Measurements from ENCODE around the gene ANKRD13A.

ANKRD13A gene

DNA sequence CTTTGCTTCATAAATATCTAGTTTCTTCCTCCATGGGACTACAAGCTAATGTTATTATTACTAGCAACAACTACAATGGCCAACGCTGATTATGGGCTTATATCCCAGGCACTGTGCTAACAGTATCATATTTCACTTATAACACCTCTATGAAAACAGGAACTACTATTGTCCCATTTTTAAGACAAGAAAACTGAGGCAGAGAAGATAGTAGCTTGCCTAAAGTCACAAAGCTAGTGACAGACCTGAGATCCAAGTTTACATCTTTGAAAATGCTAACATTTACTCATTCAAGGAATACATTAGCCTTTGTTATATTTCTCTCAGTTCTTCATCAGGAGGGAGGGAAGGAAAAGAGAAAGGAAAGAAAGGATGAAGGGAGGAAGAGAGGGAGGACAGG, 35.9 kb upstream of the ANKRD13A start:
- Histone ChIP-seq H3K79me2 (ENCODE audit: insufficient read depth, low read depth) (no peaks in the 10 kb centered on the region), H3K4me2 (no peak overlapping the region), H2AFZ (ENCODE audit: low read depth) (no peak overlapping the region), H4K20me1 (ENCODE audit: insufficient read depth) (no peaks in the 10 kb centered on the region), H3K9ac (no peak overlapping the region), H3K27me3 (ENCODE audit: insufficient read depth, low read depth) (no peaks in the 10 kb centered on the region), H3K4me3 (IDR thresholded peaks at IDR 0.05; ENCODE audit: insufficient read depth, low read depth, low read length) (no peak overlapping the region), H3K27ac (no peak overlapping the region), H3K36me3 (ENCODE audit: insufficient read depth) (no peaks in the 10 kb centered on the region), H3K4me1 (ENCODE audit: low read depth, poor library complexity, severe bottlenecking) (no peaks in the 10 kb centered on the region)
- no peak for TF ChIP-seq CTCF (conservative IDR thresholded peaks at IDR 0.05; ENCODE audit: low read depth, low read length)

DNA sequence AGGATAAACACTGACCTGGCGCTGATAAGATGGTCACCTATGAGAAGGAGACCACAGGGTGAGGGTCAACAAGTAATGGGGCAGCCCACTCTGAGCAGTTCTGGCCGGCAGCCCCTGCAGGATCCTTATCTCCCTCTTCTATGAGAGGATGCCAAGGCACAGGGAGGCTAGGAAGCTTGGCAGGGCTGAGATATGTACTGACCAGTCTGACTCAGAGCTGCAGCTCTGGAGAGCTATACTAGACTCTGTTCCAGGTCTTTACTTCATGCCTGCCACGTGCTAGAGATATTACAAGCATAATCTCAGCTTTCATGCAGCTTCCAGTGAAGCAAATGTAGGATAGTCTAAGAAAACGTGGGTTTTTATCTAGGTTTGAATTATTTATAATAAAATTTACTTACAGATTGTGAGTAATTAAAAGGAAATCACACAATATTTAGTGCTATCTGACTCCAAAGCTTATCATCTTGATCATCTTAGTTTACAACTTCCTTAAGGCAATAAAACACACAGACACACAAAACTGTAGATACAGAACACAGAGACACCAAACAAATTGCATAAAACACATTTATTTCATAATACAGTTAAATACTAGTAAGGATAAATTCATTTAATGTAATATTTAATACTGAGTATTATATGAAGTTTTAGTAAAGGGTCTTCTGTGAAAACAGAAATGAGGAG, 35.3 kb upstream of the ANKRD13A start:
- Histone ChIP-seq H3K36me3 (ENCODE audit: insufficient read depth) (no peaks in the 10 kb centered on the region), H3K4me3 (IDR thresholded peaks at IDR 0.05; ENCODE audit: insufficient read depth, low read depth, low read length) (no peak overlapping the region)

DNA sequence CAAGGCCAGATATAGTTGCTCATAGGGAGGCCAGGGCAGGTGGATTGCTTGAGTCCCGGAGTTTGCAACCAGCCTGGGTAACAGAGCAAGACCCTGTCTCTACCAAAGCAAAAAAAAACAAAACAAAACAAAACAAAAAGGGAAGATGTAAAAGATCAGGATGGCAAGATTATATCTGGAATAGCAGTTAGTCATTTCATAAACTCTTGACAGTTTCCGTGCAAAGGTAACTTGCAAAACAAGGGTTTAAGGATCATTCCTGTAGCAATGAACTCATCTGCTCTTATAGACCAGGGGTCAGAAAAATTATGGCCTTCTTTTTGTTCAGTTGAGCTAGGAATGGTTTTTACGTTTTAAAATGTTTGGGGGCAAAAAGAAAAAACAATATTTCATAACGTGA, 32.7 kb upstream of the ANKRD13A start:
- no peaks in the 10 kb centered on the region for H3K27me3 ChIP-seq (ENCODE audit: insufficient read depth, low read depth)
- TF ChIP-seq CTCF (conservative IDR thresholded peaks at IDR 0.05; ENCODE audit: low read depth, low read length): no peak
- H3K27ac ChIP-seq: no peak overlapping the region
- H4K20me1 ChIP-seq (ENCODE audit: insufficient read depth): no peaks in the 10 kb centered on the region
- H3K4me1 ChIP-seq (ENCODE audit: low read depth, poor library complexity, severe bottlenecking): no peaks in the 10 kb centered on the region
- no peak overlapping the region for H2AFZ ChIP-seq (ENCODE audit: low read depth)
- H3K4me3 ChIP-seq (IDR thresholded peaks at IDR 0.05; ENCODE audit: insufficient read depth, low read depth, low read length): no peak overlapping the region
- H3K9ac ChIP-seq: no peak overlapping the region
- H3K79me2 ChIP-seq (ENCODE audit: insufficient read depth, low read depth): no peaks in the 10 kb centered on the region
- no peak overlapping the region for H3K4me2 ChIP-seq
- H3K36me3 ChIP-seq (ENCODE audit: insufficient read depth): no peaks in the 10 kb centered on the region

More for the DNA sequence above, 35.3 kb upstream of the ANKRD13A start:
- H3K9ac ChIP-seq: no peak overlapping the region
- H3K4me2 ChIP-seq: no peak overlapping the region
- H3K27me3 ChIP-seq (ENCODE audit: insufficient read depth, low read depth): no peaks in the 10 kb centered on the region
- no peak for TF ChIP-seq CTCF (conservative IDR thresholded peaks at IDR 0.05; ENCODE audit: low read depth, low read length)
- no peak overlapping the region for H3K27ac ChIP-seq
- no peaks in the 10 kb centered on the region for H3K79me2 ChIP-seq (ENCODE audit: insufficient read depth, low read depth)
- no peaks in the 10 kb centered on the region for H3K4me1 ChIP-seq (ENCODE audit: low read depth, poor library complexity, severe bottlenecking)
- no peak overlapping the region for H2AFZ ChIP-seq (ENCODE audit: low read depth)
- no peaks in the 10 kb centered on the region for H4K20me1 ChIP-seq (ENCODE audit: insufficient read depth)

DNA sequence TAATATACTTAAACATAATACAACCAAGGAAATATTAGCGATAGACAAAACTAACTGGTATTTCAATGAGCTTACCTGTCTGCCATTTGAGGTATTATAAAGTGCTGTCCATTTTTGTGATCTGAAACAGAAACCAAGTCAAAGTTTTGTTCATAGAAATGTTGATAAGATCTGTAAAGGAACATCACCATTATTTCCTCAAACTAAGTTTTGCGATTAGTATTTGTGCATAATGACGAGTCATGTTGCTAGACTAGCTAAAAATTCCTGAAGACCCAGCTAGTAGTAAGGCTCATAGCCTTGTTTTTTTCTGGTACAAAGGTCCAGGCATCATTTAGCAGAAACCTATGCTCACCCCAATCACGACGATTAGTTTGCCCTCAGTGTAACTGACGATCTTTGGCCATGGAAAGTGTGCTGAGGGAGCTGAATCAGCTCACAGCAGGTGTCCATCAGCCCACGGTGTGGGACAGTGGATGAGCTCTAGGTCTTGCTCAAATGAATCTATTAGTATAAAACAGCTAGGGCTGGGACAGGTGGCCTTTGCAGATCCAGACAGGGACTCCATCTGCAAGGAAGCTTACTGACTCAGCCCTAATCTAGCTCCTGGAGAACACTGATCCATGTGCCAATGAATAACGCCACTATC, 31.7 kb upstream of the ANKRD13A start:
- Histone ChIP-seq H4K20me1 (ENCODE audit: insufficient read depth) (no peaks in the 10 kb centered on the region), H3K79me2 (ENCODE audit: insufficient read depth, low read depth) (no peaks in the 10 kb centered on the region), H3K36me3 (ENCODE audit: insufficient read depth) (no peaks in the 10 kb centered on the region), H3K27me3 (ENCODE audit: insufficient read depth, low read depth) (no peaks in the 10 kb centered on the region), H2AFZ (ENCODE audit: low read depth) (no peak overlapping the region), H3K4me2 (no peak overlapping the region), H3K27ac (no peak overlapping the region), H3K9ac (no peak overlapping the region), H3K4me1 (ENCODE audit: low read depth, poor library complexity, severe bottlenecking) (peaks cover under 1% of the 10 kb centered on the region), H3K4me3 (IDR thresholded peaks at IDR 0.05; ENCODE audit: insufficient read depth, low read depth, low read length) (no peak overlapping the region)
- no peak for TF ChIP-seq CTCF (conservative IDR thresholded peaks at IDR 0.05; ENCODE audit: low read depth, low read length)
